ENCODE data around the gene TMEM181. TPM values are rescaled to one million over a fixed set of nuclear protein-coding genes. Genes with fewer than 3 reads are reported as not detected.
"Not testable (repeated sequence)": the region's sequence is repeated elsewhere in the genome, so short reads cannot be mapped to it uniquely, and the experiment has no call there.

TMEM181 gene
- total RNA-seq, 1 experiment from 2014 or later, result 19.9 TPM

DNA sequence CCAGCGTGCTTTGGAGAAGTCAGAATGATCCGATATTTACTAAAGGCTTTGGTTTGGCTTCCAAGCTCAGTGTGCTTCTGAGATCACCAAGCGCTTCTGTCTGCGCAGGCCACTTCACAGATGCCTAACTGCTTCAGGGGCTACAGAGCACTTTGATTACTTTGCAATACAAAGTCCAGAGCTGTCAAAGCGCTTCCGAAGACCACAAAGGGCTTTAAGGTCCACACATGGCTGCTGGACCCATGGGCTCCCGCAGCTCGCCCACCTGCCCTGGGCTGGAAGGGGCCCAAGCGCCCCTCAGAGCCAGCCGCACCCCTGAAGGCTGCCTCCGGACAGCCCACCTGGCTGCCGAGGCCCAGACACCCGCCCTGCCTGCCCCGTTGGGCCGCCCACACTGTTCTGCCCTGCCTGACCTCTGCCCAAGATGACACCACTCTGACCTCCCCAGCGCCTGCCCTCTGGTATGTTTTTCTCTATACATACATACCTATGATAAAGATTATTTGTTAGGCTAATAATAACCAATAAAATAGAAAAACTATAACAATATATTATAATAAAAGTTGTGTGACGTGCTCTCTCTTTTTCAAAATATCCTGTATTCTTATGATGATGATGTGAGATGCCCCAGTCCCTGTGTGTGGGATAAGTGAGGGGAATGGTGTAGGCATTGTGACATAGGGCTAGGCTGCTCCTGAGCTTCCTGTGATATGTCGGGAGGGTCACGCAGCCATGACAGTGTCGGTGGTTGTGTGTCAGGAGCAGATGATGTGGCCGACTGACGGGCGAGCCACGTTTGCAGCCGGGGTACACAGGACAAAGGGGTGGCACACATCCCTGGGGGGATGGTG lies 62.0 kb downstream of the TMEM181 start:
- Histone ChIP-seq H3K36me3 (peaks cover 61% of the 10 kb centered on the region), H3K27me3 (no peaks in the 10 kb centered on the region), H3K4me3 (no peak overlapping the region), H3K9me3 (no peaks in the 10 kb centered on the region)
- DNase-seq, result no peak

GRCh38 chr6:158622545-158623190 lies 62.8 kb downstream of the TMEM181 start:
- no peak overlapping the region for H3K4me3 ChIP-seq

GRCh38 chr6:158624684-158625682 lies 65.1 kb downstream of the TMEM181 start:
- H3K4me3 ChIP-seq, result no peak overlapping the region
- H3K36me3 ChIP-seq, result peaks cover 51% of the 10 kb centered on the region
- no peaks in the 10 kb centered on the region for H3K27me3 ChIP-seq
- DNase-seq, result no peak
- H3K9me3 ChIP-seq, result no peaks in the 10 kb centered on the region

More at GRCh38 chr6:158622545-158623190, 62.8 kb downstream of the TMEM181 start:
- DNase-seq, result no peak
- H3K36me3 ChIP-seq, result peaks cover 58% of the 10 kb centered on the region
- H3K27me3 ChIP-seq, result no peaks in the 10 kb centered on the region
- H3K9me3 ChIP-seq, result no peaks in the 10 kb centered on the region

DNA sequence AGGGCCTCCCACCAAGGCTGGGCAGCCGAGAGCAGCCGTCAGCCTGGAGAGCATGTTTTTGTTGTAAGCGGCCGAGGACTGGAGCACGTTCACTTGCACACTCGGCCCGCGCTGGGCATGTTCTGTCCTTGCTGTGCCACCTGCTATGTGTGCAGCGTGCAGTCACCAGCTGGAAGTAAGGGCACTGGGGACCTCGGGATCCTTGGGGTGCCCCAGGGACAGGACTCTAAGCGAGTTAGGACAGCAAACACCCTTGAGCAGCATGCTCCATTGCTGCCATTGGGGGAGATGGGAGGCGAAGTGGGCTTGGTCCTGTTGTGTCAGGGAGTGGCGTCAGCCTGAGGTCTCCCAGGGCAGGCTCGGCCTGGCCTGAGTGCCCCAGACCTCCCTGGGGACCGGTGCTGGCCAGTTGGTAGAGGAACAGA lies 66.0 kb downstream of the TMEM181 start:
- no peak for DNase-seq
- H3K27me3 ChIP-seq, result no peaks in the 10 kb centered on the region
- H3K4me3 ChIP-seq, result no peak overlapping the region
- no peaks in the 10 kb centered on the region for H3K9me3 ChIP-seq
- H3K36me3 ChIP-seq, result peaks cover 48% of the 10 kb centered on the region

GRCh38 chr6:158626360-158627167 lies 66.7 kb downstream of the TMEM181 start:
- DNase-seq, result no peak
- H3K4me3 ChIP-seq, result no peak overlapping the region
- H3K36me3 ChIP-seq, result peaks cover 48% of the 10 kb centered on the region
- no peaks in the 10 kb centered on the region for H3K9me3 ChIP-seq
- H3K27me3 ChIP-seq, result no peaks in the 10 kb centered on the region

DNA sequence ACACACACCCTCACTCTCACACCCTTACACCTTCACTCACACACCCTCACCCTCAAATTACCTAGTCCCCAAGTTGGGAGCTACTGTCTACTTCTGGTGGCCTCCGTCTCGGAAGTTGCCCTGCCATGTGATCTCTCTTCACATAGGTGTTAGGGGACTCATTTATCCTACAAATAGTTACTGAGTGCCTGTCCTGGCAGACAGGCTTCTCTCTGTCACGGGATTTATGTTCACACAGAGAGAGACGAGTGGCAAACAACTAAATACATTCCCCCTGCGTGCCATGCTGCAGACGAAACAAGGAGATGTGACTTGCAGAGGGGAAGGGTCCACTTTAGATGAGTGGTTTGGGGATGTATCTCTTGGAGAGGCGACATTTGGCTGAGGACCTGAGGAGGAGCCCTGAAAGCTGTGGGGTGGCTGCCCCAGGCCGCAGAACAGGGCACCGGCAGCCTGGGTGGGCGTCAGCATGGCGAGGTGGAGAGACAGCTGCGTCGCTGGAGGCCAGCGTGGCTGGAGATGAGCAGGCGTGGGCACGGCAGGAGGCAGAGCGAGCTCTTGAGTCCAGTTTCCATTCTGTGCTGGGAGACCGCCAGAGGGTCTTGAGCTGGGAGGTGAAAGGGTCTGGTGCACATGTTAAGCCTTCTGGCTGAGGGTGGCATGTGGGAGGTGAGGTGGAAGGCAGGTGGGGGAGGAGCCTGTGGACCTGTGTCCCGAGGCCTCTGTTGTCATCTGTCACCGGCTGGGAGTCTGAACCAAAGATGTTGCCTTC lies 67.5 kb downstream of the TMEM181 start:
- Histone ChIP-seq H3K27me3 (no peaks in the 10 kb centered on the region), H3K4me3 (no peak overlapping the region), H3K9me3 (no peaks in the 10 kb centered on the region), H3K36me3 (peaks cover 52% of the 10 kb centered on the region)
- no peak for DNase-seq

DNA sequence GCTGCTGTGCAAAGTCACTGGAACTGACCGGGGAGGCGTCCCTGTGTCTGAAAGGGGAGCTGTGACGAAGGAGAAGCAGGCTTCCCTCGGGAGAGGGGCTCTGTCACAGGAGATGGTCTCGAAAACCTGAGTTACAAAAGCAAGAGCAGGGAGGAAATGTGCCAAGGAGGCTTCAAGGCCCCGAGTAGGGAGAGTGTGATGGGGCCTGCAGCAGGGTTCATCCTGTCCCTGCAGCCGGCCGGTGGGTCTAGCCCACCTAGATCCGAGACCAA lies 68.0 kb downstream of the TMEM181 start:
- Histone ChIP-seq H3K4me3 (no peak overlapping the region), H3K9me3 (no peaks in the 10 kb centered on the region), H3K36me3 (peaks cover 55% of the 10 kb centered on the region), H3K27me3 (no peaks in the 10 kb centered on the region)
- DNase-seq, result no peak

GRCh38 chr6:158628542-158628941 lies 68.7 kb downstream of the TMEM181 start:
- Histone ChIP-seq H3K36me3 (peaks cover 61% of the 10 kb centered on the region), H3K9me3 (no peaks in the 10 kb centered on the region), H3K27me3 (no peaks in the 10 kb centered on the region), H3K4me3 (no peak overlapping the region)
- DNase-seq, result no peak

DNA sequence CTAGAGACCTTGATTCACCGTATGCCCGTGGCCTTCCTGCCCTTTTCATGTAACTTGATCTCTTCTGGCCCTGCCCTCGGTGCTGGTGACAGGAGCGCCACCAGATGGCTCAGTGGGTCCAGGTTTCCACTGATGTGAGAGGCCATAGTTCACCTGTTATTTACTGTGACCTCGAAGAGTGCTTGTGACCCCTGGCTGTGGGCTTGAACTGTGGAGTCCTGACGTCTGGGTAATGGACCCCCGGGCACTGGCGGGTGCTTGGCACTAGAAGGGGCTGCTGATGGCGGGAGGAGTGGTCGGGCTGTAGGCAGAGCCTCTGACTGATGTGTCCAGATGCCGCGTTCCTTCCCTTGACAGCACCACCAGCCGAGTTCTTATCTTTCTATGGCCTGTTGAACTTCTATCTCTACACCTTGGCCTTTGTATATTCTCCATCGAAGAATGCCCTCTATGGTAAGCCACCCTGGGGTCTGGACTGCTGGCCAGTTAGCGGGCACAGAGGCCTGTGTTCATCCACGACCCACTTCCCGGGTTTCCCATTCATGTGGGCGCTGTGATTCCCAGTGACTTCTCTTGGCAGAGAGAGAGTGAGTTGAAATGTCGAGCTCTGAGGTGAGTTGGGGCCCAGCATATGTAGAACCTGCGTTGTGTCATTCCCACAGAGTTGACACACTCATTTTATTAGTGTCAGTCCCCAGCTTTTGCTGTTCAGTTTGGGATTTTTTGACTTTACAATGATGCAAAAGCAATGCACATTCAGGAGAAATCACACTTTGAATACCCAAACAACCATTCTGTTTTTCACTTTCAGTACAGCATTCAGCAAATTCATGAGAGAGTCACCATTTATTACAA lies 69.7 kb downstream of the TMEM181 start:
- peaks cover 58% of the 10 kb centered on the region for H3K36me3 ChIP-seq
- DNase-seq, result no peak
- H3K9me3 ChIP-seq, result no peaks in the 10 kb centered on the region

GRCh38 chr6:158630938-158631616 lies 71.2 kb downstream of the TMEM181 start:
- H3K36me3 ChIP-seq, result peaks cover 66% of the 10 kb centered on the region

More for the DNA sequence above, 69.7 kb downstream of the TMEM181 start:
- H3K27me3 ChIP-seq, result no peaks in the 10 kb centered on the region
- H3K4me3 ChIP-seq, result no peak overlapping the region

DNA sequence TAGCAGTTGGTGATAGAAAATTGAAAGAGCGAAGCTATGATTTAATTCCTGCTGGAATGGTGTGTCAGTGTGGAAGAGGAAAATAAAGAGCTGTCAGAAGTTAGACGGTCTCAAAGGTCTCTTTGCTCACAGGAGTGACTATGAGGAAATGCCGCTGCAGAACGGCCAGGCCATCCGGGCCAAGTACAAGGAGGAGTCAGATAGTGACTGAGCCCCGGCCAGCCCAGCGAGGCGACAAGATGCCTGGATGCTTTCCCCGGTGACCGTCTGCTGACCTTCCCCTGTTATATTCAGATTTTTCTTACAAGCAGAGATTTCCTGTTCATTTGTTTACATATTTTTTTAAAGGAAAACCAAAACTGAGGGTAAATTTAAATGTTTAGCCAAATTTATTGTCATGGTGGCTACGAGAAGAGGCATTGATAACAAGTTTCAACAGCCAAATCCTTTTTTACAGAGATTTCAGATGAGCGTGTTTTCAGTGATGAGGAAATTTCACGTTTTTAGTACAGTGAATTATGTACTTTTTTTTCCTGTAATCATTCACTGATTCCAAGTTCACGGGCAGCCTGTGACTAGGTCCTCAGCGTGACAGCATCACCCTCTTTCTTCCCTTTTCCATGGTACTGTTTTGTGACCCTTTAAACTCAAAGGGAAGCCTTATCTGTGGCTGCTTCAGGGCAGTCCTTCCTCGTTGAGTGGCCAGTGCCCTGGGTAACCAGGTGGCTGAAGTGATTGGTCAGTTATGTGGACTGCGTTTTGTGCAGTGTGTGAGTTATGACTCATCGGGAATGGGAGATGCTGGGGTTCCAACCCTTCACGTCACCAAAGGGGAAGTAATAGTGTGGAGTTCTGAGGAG lies 72.0 kb downstream of the TMEM181 start:
- Histone ChIP-seq H3K36me3 (peaks cover 68% of the 10 kb centered on the region), H3K4me3 (no peak overlapping the region), H3K9me3 (no peaks in the 10 kb centered on the region), H3K27me3 (no peaks in the 10 kb centered on the region)
- peak; percentile 17 for DNase-seq

More at GRCh38 chr6:158630938-158631616, 71.2 kb downstream of the TMEM181 start:
- Histone ChIP-seq H3K4me3 (no peak overlapping the region), H3K9me3 (no peaks in the 10 kb centered on the region), H3K27me3 (no peaks in the 10 kb centered on the region)
- DNase-seq, result peak; percentile 31

DNA sequence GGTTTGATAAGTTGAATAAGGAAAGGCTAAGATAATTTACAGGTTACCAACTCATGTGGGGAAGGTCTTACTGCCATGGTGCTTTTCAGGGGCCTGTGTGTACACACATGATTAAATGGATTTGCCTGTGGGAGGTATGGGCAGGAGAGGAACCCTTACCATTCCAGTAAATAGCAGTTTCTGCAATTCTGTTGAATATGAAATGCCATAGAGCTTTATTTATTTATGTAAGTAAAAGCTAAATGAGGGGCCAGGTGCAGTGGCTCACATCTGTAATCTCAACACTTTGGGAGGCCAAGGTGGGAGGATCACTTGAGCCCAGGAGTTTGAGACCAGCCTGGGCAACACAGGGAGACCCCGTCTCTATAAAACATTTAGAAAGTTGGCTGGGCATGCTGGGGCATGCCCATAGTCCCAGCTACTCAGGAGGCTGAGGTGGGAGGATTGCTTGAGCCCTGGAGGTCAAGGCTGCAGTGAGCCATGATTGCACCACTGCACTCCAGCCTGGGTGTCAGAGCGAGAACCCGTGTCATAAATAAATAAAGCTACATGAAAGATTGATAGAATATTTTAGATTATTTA lies 72.7 kb downstream of the TMEM181 start:
- peaks cover 73% of the 10 kb centered on the region for H3K36me3 ChIP-seq
- not testable (repeated sequence) for H3K27me3 ChIP-seq, H3K4me3 ChIP-seq, DNase-seq, H3K9me3 ChIP-seq

- Histone ChIP-seq H3K36me3 (peaks cover 76% of the 10 kb centered on the region), H3K27me3 (no peaks in the 10 kb centered on the region), H3K4me3 (no peak overlapping the region), H3K9me3 (no peaks in the 10 kb centered on the region)
- DNase-seq, result no peak
Measured at GRCh38 chr6:158633127-158633526, 73.2 kb downstream of the TMEM181 start.

Measured in MG63 (cell line).